ENCODE data around the gene TRAPPC12.

The TRAPPC12 gene

GRCh38 chr2:3420076-3420768 is 40.7 kb downstream of the TRAPPC12 start:
- Histone ChIP-seq H4K20me1 (ENCODE audit: low read depth, low read length) (no peaks in the 10 kb centered on the region), H3K4me2 (ENCODE audit: low read depth, low read length, poor library complexity, severe bottlenecking) (no peak overlapping the region), H3F3A (ENCODE audit: insufficient read depth) (no peaks in the 10 kb centered on the region), H3K9me2 (replicated peaks; ENCODE audit: insufficient read depth, low read length) (no peaks in the 10 kb centered on the region), H2AFZ (ENCODE audit: low read depth, low read length, severe bottlenecking) (no peak overlapping the region), H3K4me3 (ENCODE audit: insufficient read depth, low read length, poor library complexity, severe bottlenecking) (no peak overlapping the region), H3K9me3 (ENCODE audit: insufficient read depth, low read length) (no peaks in the 10 kb centered on the region), H3K36me3 (ENCODE audit: low read length) (peaks cover 5% of the 10 kb centered on the region; the same call in 1 of the 2 replicates), H3K27me3 (ENCODE audit: low read length) (no peaks in the 10 kb centered on the region), H3K27ac (ENCODE audit: low read depth, low read length) (no peak overlapping the region), H3K79me2 (ENCODE audit: insufficient read depth, low read length) (no peaks in the 10 kb centered on the region), H3K9ac (ENCODE audit: low read length) (no peak overlapping the region)
- TF ChIP-seq CTCF (IDR thresholded peaks at IDR 0.05; ENCODE audit: insufficient read depth, low read length, poor library complexity, severe bottlenecking): no peak
- TF ChIP-seq EZH2phosphoT487 (conservative IDR thresholded peaks at IDR 0.05; ENCODE audit: low read length): no peak

- Histone ChIP-seq H3K36me3 (ENCODE audit: low read length) (peaks cover 5% of the 10 kb centered on the region; the same call in 1 of the 2 replicates), H3K4me2 (ENCODE audit: low read depth, low read length, poor library complexity, severe bottlenecking) (no peak overlapping the region), H3K9me3 (ENCODE audit: insufficient read depth, low read length) (no peaks in the 10 kb centered on the region), H4K20me1 (ENCODE audit: low read depth, low read length) (no peaks in the 10 kb centered on the region), H3F3A (ENCODE audit: insufficient read depth) (no peaks in the 10 kb centered on the region), H3K27ac (ENCODE audit: low read depth, low read length) (no peak overlapping the region), H3K27me3 (ENCODE audit: low read length) (no peaks in the 10 kb centered on the region), H3K4me3 (ENCODE audit: insufficient read depth, low read length, poor library complexity, severe bottlenecking) (no peak overlapping the region), H3K9me2 (replicated peaks; ENCODE audit: insufficient read depth, low read length) (no peaks in the 10 kb centered on the region), H2AFZ (ENCODE audit: low read depth, low read length, severe bottlenecking) (no peak overlapping the region), H3K79me2 (ENCODE audit: insufficient read depth, low read length) (no peaks in the 10 kb centered on the region), H3K9ac (ENCODE audit: low read length) (no peak overlapping the region)
- no peak for TF ChIP-seq CTCF (IDR thresholded peaks at IDR 0.05; ENCODE audit: insufficient read depth, low read length, poor library complexity, severe bottlenecking)
- TF ChIP-seq EZH2phosphoT487 (conservative IDR thresholded peaks at IDR 0.05; ENCODE audit: low read length): no peak
These were observed 41.4 kb downstream of the TRAPPC12 start for GRCh38 chr2:3420769-3421397.

- Histone ChIP-seq H3K27me3 (ENCODE audit: low read length) (no peaks in the 10 kb centered on the region), H3K36me3 (ENCODE audit: low read length) (peaks cover 5% of the 10 kb centered on the region; the same call in 1 of the 2 replicates), H3K9me3 (ENCODE audit: insufficient read depth, low read length) (no peaks in the 10 kb centered on the region), H3K9ac (ENCODE audit: low read length) (no peak overlapping the region), H3K4me2 (ENCODE audit: low read depth, low read length, poor library complexity, severe bottlenecking) (no peak overlapping the region), H3K4me3 (ENCODE audit: insufficient read depth, low read length, poor library complexity, severe bottlenecking) (no peak overlapping the region), H3K27ac (ENCODE audit: low read depth, low read length) (no peak overlapping the region), H4K20me1 (ENCODE audit: low read depth, low read length) (no peaks in the 10 kb centered on the region), H3K79me2 (ENCODE audit: insufficient read depth, low read length) (no peaks in the 10 kb centered on the region), H3F3A (ENCODE audit: insufficient read depth) (no peaks in the 10 kb centered on the region), H2AFZ (ENCODE audit: low read depth, low read length, severe bottlenecking) (no peak overlapping the region), H3K9me2 (replicated peaks; ENCODE audit: insufficient read depth, low read length) (no peaks in the 10 kb centered on the region)
- TF ChIP-seq EZH2phosphoT487 (conservative IDR thresholded peaks at IDR 0.05; ENCODE audit: low read length): no peak
- TF ChIP-seq CTCF (IDR thresholded peaks at IDR 0.05; ENCODE audit: insufficient read depth, low read length, poor library complexity, severe bottlenecking): no peak
These were observed 42.1 kb downstream of the TRAPPC12 start for GRCh38 chr2:3421580-3421979.

All from SU-DHL-6 (cell line).